H1 (cell line): ENCODE measurements around the gene SRR. TPM values are rescaled to one million over a fixed set of nuclear protein-coding genes. Genes with fewer than 3 reads are reported as not detected.
A peak's percentile ranks its signal among the peaks of the same experiment; 100 is the strongest.

Source experiments
- CTCF ChIA-PET: fragments of 300-600 bp; sonication (Branson Sonifier 250); formaldehyde crosslinking; loops from one replicate; lab custom pipeline; 2021; ENCODE audit not compliant: partially characterized antibody; lab: Charles Lee
- POLR2A ChIA-PET: fragments of 300-600 bp; sonication (Branson Sonifier 250); formaldehyde crosslinking; loops from one replicate; lab custom pipeline; 2021; ENCODE audit warnings: inconsistent platforms; ENCODE audit not compliant: partially characterized antibody; lab: Charles Lee
- DNase-seq, 2 experiments: peaks; one replicate each; pipeline versions ENCODE4 v3.0.0 to v3.0.0-alpha.2; 2010 to 2022; ENCODE audit warnings: low spot score in 2 of 2, low read depth in 1 of 2, mixed read lengths in 1 of 2
- FAIRE-seq: peaks from 2 replicates; lab custom pipeline; 2011; peaks lifted over from hg19 to GRCh38; lab: Jason Lieb, UNC
- H2AFZ ChIP-seq: 2 replicates; pipeline ENCODE4 v1.8.1; 2012; ENCODE audit warnings: low read length, inconsistent platforms
- H2AK5ac ChIP-seq: 2 replicates; pipeline ENCODE4 v1.6.1; 2013; ENCODE audit warnings: low read depth, low read length
- H2BK120ac ChIP-seq: replicated peaks from 2 replicates; pipeline ENCODE3; 2013; ENCODE audit warnings: low read depth, low read length, inconsistent platforms
- H2BK12ac ChIP-seq: 2 replicates; pipeline ENCODE4 v1.6.1; 2013; ENCODE audit warnings: low read depth, low read length
- H2BK15ac ChIP-seq: 2 replicates; pipeline ENCODE4 v1.6.1; 2013; ENCODE audit warnings: low read length
- H2BK20ac ChIP-seq: 2 replicates; pipeline ENCODE4 v1.6.1; 2013; ENCODE audit warnings: low read length
- H2BK5ac ChIP-seq: 2 replicates; pipeline ENCODE4 v1.6.1; 2013; ENCODE audit warnings: low read depth, low read length
- H3K14ac ChIP-seq: 2 replicates; pipeline ENCODE4 v1.6.1; 2013; ENCODE audit warnings: inconsistent platforms; ENCODE audit not compliant: insufficient read length
- H3K18ac ChIP-seq: 2 replicates; pipeline ENCODE4 v1.6.1; 2013; ENCODE audit warnings: low read length; ENCODE audit errors: extremely low read depth
- H3K23ac ChIP-seq: 2 replicates; pipeline ENCODE4 v1.6.1; 2013; ENCODE audit warnings: inconsistent platforms; ENCODE audit not compliant: insufficient read length
- H3K23me2 ChIP-seq: 2 replicates; pipeline ENCODE4 v1.6.1; 2013; ENCODE audit warnings: low read depth, low read length
- H3K27ac ChIP-seq: 2 replicates; pipeline ENCODE4 v1.6.1; 2011; ENCODE audit warnings: low read depth, low read length, inconsistent platforms
- H3K27me3 ChIP-seq, 4 experiments: replicated peaks in 1 of 4; 1 replicate in 1 of 4; 2 replicates in 3 of 4; pipeline versions ENCODE4 v1.6.1 to v1.8.1; 2011 to 2013; ENCODE audit warnings: low read length in 3 of 4, mild to moderate bottlenecking in 3 of 4, inconsistent platforms in 2 of 4, mixed read lengths in 2 of 4, moderate library complexity in 1 of 4; ENCODE audit not compliant: control insufficient read depth in 3 of 4, insufficient read depth in 3 of 4; ENCODE audit errors: extremely low read depth in 1 of 4
- H3K36me3 ChIP-seq, 4 experiments: 2 replicates each; pipeline versions ENCODE4 v1.6.1 to v1.8.1; 2011 to 2013; ENCODE audit warnings: mild to moderate bottlenecking in 4 of 4, low read length in 3 of 4, moderate library complexity in 2 of 4, control low read depth in 1 of 4, inconsistent platforms in 1 of 4; ENCODE audit not compliant: insufficient read depth in 4 of 4, control insufficient read depth in 2 of 4
- H3K4ac ChIP-seq: replicated peaks from 2 replicates; pipeline ENCODE3; 2013; ENCODE audit warnings: low read length, low read depth, mixed read lengths, inconsistent platforms; ENCODE audit not compliant: insufficient read length
- H3K4me1 ChIP-seq, 4 experiments: replicated peaks in 1 of 4; 1 replicate in 1 of 4; 2 replicates in 3 of 4; pipeline versions ENCODE4 v1.6.1 to v1.8.1; 2011 to 2013; ENCODE audit warnings: low read length in 3 of 4, inconsistent platforms in 2 of 4, mixed read lengths in 1 of 4; ENCODE audit not compliant: insufficient read depth in 4 of 4, control insufficient read depth in 3 of 4
- H3K4me2 ChIP-seq, 2 experiments: 2 replicates each; pipeline versions ENCODE4 v1.6.1 to v1.8.1; 2011 to 2013; ENCODE audit warnings: low read depth in 2 of 2, low read length in 2 of 2, control low read depth in 1 of 2, inconsistent platforms in 1 of 2, mild to moderate bottlenecking in 1 of 2; ENCODE audit not compliant: insufficient read depth in 1 of 2
- H3K4me3 ChIP-seq, 4 experiments: fragments of 200-600, 300-600 bp in 1 of 4; sonication (generic), shearing (Covaris generic), sonication (Bioruptor Twin) in 1 of 4; 2 replicates each; pipeline versions ENCODE4 v1.5.1 to v1.8.1; 2011 to 2016; ENCODE audit warnings: low read length in 4 of 4, low read depth in 3 of 4, control low read depth in 2 of 4, inconsistent platforms in 2 of 4, mild to moderate bottlenecking in 2 of 4, mixed read lengths in 1 of 4, moderate library complexity in 1 of 4; ENCODE audit not compliant: insufficient read depth in 2 of 4; ENCODE audit errors: extremely low read depth in 1 of 4
- H3K56ac ChIP-seq: replicated peaks from 2 replicates; pipeline ENCODE3; 2013; ENCODE audit warnings: low read depth, mild to moderate bottlenecking, mixed read lengths, low read length, inconsistent platforms; ENCODE audit not compliant: insufficient read length
- H3K79me1 ChIP-seq: 2 replicates; pipeline ENCODE4 v1.6.1; 2013; ENCODE audit warnings: low read depth, low read length, control low read depth
- H3K79me2 ChIP-seq, 2 experiments: 2 replicates each; pipeline versions ENCODE4 v1.6.1 to v1.8.1; 2012 to 2013; ENCODE audit warnings: low read length in 2 of 2, mild to moderate bottlenecking in 2 of 2, inconsistent platforms in 1 of 2; ENCODE audit not compliant: insufficient read depth in 2 of 2, control insufficient read depth in 1 of 2
- H3K9ac ChIP-seq, 4 experiments: replicated peaks in 1 of 4; 1 replicate in 1 of 4; 2 replicates in 3 of 4; pipeline versions ENCODE4 v1.6.1 to v1.8.1; 2011 to 2013; ENCODE audit warnings: low read depth in 3 of 4, low read length in 3 of 4, control low read depth in 2 of 4, mild to moderate bottlenecking in 2 of 4, moderate library complexity in 2 of 4, inconsistent platforms in 1 of 4; ENCODE audit errors: extremely low read depth in 1 of 4
- H3K9me3 ChIP-seq, 2 experiments: 2 replicates each; pipeline versions ENCODE4 v1.6.1 to v1.8.1; 2012 to 2013; ENCODE audit warnings: mild to moderate bottlenecking in 2 of 2, moderate library complexity in 2 of 2, control low read depth in 1 of 2, inconsistent platforms in 1 of 2, low read depth in 1 of 2, low read length in 1 of 2, mixed read lengths in 1 of 2; ENCODE audit not compliant: insufficient read depth in 2 of 2
- H4K20me1 ChIP-seq, 2 experiments: replicated peaks in 1 of 2; 2 replicates each; pipeline versions ENCODE3 to v1.8.1; 2011 to 2013; ENCODE audit warnings: inconsistent platforms in 2 of 2, low read length in 2 of 2, mild to moderate bottlenecking in 1 of 2; ENCODE audit not compliant: insufficient read depth in 2 of 2, control insufficient read depth in 1 of 2
- H4K5ac ChIP-seq: 2 replicates; pipeline ENCODE4 v1.6.1; 2013; ENCODE audit warnings: low read length, low read depth, mixed read lengths, inconsistent platforms; ENCODE audit not compliant: insufficient read length
- H4K8ac ChIP-seq: 2 replicates; pipeline ENCODE4 v1.8.0; 2013; ENCODE audit warnings: mild to moderate bottlenecking, moderate library complexity, low read length, inconsistent platforms; ENCODE audit not compliant: insufficient read depth; ENCODE audit errors: extremely low read depth
- H4K91ac ChIP-seq: replicated peaks from 2 replicates; pipeline ENCODE3; 2013; ENCODE audit warnings: low read length, mixed read lengths, inconsistent platforms; ENCODE audit not compliant: insufficient read length
- CBX5 ChIP-seq: fragments of 300-800, 300-1000 bp; sonication (generic); IDR thresholded peaks from 2 replicates; pipeline ENCODE4 v1.7.1; 2016; ENCODE audit warnings: antibody characterized with exemption, low read length, low read depth
- RXRA ChIP-seq: IDR thresholded peaks from 2 replicates; pipeline ENCODE4 v1.6.1; 2011; ENCODE audit warnings: low read depth, mild to moderate bottlenecking, low read length, moderate library complexity; ENCODE audit not compliant: insufficient read depth
- SAP30 ChIP-seq: fragments of 300-600 bp; sonication (generic); IDR thresholded peaks from 2 replicates; pipeline ENCODE4 v1.7.1; 2012; ENCODE audit warnings: low read length, moderate library complexity, mild to moderate bottlenecking, inconsistent platforms; ENCODE audit not compliant: insufficient read depth, insufficient replicate concordance
- SP2 ChIP-seq: IDR thresholded peaks from 2 replicates; pipeline ENCODE4 v1.6.1; 2012; ENCODE audit warnings: mild to moderate bottlenecking, low read length, inconsistent platforms
- TCF12 ChIP-seq: IDR thresholded peaks from 2 replicates; pipeline ENCODE4 v1.6.1; 2011; ENCODE audit warnings: low read depth, mild to moderate bottlenecking, low read length
- ZNF274 ChIP-seq: IDR thresholded peaks from 2 replicates; pipeline ENCODE4 v1.7.0; 2012; ENCODE audit warnings: low read length, borderline replicate concordance; ENCODE audit errors: extremely low read depth
- WGBS, 2 experiments: shearing (Covaris generic) in 1 of 2; methylation state at CpG; one replicate each; pipeline versions ENCODE4 v1.1.6 to v1.1.7; 2013 to 2015; ENCODE audit warnings: low lambda C conversion rate in 2 of 2, mixed read lengths in 2 of 2, inconsistent platforms in 1 of 2, low coverage in 1 of 2, missing lambda C conversion rate in 1 of 2; ENCODE audit not compliant: insufficient replicate concordance in 2 of 2, insufficient coverage in 1 of 2, insufficient read length in 1 of 2; ENCODE audit errors: extremely low coverage in 1 of 2, missing lambda C conversion rate in 1 of 2; 5-methylcytosine and 5-hydroxymethylcytosine counted together
- long read RNA-seq, 2 experiments: library from RNA in 1 of 2; library from capped mRNA in 1 of 2; stranded (forward); transcript quantifications; one replicate each; pipeline ENCODE4 v2.0.0, GENCODE V29; 2021; ENCODE audit warnings: inconsistent platforms in 1 of 2
- polyA minus RNA-seq, 3 experiments: library from RNA; depleted of rRNA, polyadenylated mRNA; stranded (reverse); fragments of >200 nt; gene quantifications; 1 replicate in 2 of 3; 2 replicates in 1 of 3; pipeline ENCODE4 v1.2.3, GENCODE V29; 2011
- polyA plus RNA-seq, 7 experiments: library from polyadenylated mRNA; depleted of rRNA in 3 of 7; stranded (reverse) in 5 of 7; unstranded in 2 of 7; fragments of >200 nt in 5 of 7; fragments of 200-250 nt in 2 of 7; gene quantifications; 1 replicate in 5 of 7; 2 replicates in 1 of 7; 4 replicates in 1 of 7; pipeline versions ENCODE4 v1.2.1 to v1.2.3, GENCODE V29; 2011 to 2013; ENCODE audit warnings: missing spikeins in 2 of 7, mixed read lengths in 2 of 7
- total RNA-seq: library from RNA; stranded (reverse); fragmentation: NEBNext Ultra II Directional; extraction: Animal tissue kit (Norgen Biotek cat#: 25700); gene quantifications from 2 replicates; pipeline ENCODE4 v1.2.1, GENCODE V29; 2021

The SRR gene, protein sequence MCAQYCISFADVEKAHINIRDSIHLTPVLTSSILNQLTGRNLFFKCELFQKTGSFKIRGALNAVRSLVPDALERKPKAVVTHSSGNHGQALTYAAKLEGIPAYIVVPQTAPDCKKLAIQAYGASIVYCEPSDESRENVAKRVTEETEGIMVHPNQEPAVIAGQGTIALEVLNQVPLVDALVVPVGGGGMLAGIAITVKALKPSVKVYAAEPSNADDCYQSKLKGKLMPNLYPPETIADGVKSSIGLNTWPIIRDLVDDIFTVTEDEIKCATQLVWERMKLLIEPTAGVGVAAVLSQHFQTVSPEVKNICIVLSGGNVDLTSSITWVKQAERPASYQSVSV
- 4.5 and 5.1 TPM in 2 replicates for total RNA-seq
- 2.7 and 3.6 TPM in 2 replicates for polyA plus RNA-seq (2011; rRNA removed)
- polyA plus RNA-seq (2011; cell fraction: cytosol; rRNA removed) = 4.1 TPM
- 1.7 TPM for polyA plus RNA-seq (2011; cell fraction: nucleus; rRNA removed)
- polyA plus RNA-seq (2012, experiment 1 of 2) = 5.7 to 8.0 TPM (median 7.3 TPM) in 4 replicates
- 4.2 TPM for polyA plus RNA-seq (2012, experiment 2 of 2)
- 3.6 TPM for polyA plus RNA-seq (2013, experiment 1 of 2)
- polyA plus RNA-seq (2013, experiment 2 of 2) = 3.4 TPM
- polyA minus RNA-seq (2011; rRNA and poly(A)+ RNA removed) = 2.3 and 7.0 TPM in 2 replicates
- polyA minus RNA-seq (2011; cell fraction: cytosol; rRNA and poly(A)+ RNA removed) = 6.8 TPM
- polyA minus RNA-seq (2011; cell fraction: nucleus; rRNA and poly(A)+ RNA removed) = 1.5 TPM
- long read RNA-seq, experiment 1, partial matches to known transcripts = 3 of 5 reads
- long read RNA-seq, experiment 1, other reads (novel, unspliced or antisense) = 2 of 5 reads
- long read RNA-seq, experiment 2, partial matches to known transcripts = 0 of 6 reads
- long read RNA-seq, experiment 2, other reads (novel, unspliced or antisense) = 2 of 6 reads

DNA sequence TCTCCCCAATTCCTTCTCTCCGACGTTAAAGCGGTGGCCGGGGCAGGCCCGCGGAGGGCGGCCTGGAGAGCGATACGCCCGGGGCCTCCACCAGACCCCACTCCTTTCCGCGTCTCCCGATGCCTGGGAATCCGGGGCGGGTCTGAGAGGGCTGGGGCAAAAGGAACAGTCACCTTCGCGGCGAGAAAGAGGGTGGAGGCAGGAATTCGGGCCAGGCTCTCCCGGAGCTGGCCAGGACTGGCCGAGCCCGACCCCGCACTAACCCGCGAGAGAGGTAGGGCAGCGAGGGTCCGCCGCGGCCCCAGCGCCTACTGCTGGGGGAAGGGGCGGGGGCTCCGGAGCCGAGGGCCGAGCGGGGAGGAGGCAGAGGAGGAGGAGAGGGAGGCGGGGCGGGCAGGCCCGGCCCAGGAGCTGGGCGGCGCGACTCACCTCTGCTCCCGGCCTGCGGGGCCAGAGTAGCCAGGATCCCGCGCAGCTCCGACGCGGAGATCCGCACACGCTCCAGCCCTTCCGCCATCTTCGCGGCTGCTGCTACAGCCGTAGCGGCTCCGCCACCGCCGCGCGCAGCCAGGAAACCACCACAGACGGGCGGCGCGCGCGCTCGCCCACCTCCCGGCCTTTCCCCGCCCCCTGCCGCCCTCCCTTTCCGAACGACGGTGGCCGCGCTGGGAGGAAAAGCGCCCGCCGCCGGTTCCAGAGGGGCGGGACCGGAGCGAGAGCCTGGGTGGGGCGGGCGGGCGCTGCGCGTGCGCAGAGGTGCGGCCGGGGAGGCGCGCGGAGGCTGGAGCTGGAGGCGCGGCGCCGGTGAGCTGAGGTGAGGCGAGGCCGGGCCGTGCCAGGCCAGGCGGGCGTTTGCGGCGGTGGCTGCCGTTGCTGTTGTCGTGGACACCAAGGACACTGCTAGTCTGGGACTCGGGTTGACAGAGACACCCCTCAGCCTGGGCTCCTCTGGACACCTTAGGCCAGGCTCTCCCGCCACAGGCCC, at the start of gene SRR, which contains the start of gene SMG6:
Gene SRR (plus strand): TSS at position 747 of the 985 bp plus-strand sequence. CDS start 11,611 bp downstream, outside the sequence.
Gene SMG6 (minus strand): TSS at position 582 of the 985 bp plus-strand sequence. CDS start 65 bp downstream, at position 517.
- Histone ChIP-seq H3K4me2 (peak within 1 kb of the TSS; percentile 70 to 80), H3K9me3 (no peaks in the 10 kb centered on the region), H3K27ac (peak within 1 kb of the TSS; percentile 82), H3K23me2 (peaks cover 3% of the 10 kb centered on the region), H3K23ac (no peak within 1 kb of the TSS), H3K27me3 (no peaks in the 10 kb centered on the region), H2BK15ac (no peak within 1 kb of the TSS), H2BK20ac (no peak within 1 kb of the TSS), H2BK5ac (peak within 1 kb of the TSS; percentile 96; the same call in 1 of the 2 replicates), H2BK12ac (no peak within 1 kb of the TSS), H3K14ac (no peak within 1 kb of the TSS), H3K18ac (peak within 1 kb of the TSS; percentile 68), H3K4me3 (peak within 1 kb of the TSS; percentile 69 to 93 (median 90)), H3K79me2 (peaks cover 0 to 15% of the 10 kb centered on the region in 2 experiments; a peak in 3 of 4 replicates), H3K4me1 (peaks cover 0 to 2% (median 0%) of the 10 kb centered on the region in 4 experiments; a peak in 2 of 7 replicates), H3K79me1 (no peaks in the 10 kb centered on the region; the same call in 1 of the 2 replicates), H4K20me1 (peaks cover 0 to 9% of the 10 kb centered on the region in 2 experiments), H4K91ac (peak within 1 kb of the TSS; percentile 95), H4K5ac (peak within 1 kb of the TSS; percentile 98), H3K4ac (no peak within 1 kb of the TSS), H2AFZ (peak within 1 kb of the TSS; percentile 49; the same call in 1 of the 2 replicates), H3K9ac (peak within 1 kb of the TSS; percentile 76 to 90 (median 82)), H2BK120ac (peak within 1 kb of the TSS; percentile 78), H3K56ac (peak within 1 kb of the TSS; percentile 86), H2AK5ac (no peak within 1 kb of the TSS), H3K36me3 (peaks cover 0 to 14% (median 5%) of the 10 kb centered on the region in 4 experiments; a peak in 3 of 8 replicates), H4K8ac (peak within 1 kb of the TSS; percentile 93)
- ChIA-PET CTCF (interaction anchor here (0.9 kb wide), 1 partner anchor 49 kb away, joined by 3 read pairs; no protein-coding TSS in a partner anchor), POLR2A (interaction anchor here (0.6 to 3.5 kb wide), 24 partner anchors 8 to 1034 kb away, joined by 3 to 21 read pairs (median 4); partner anchors contain the start of genes RTN4RL1 and TSR1)
- no peak for FAIRE-seq
- peak; percentile 59 to 90 for DNase-seq
- WGBS, 2 experiments = 3% methylated on average over 60 of the region's 108 CpGs; no CpG with 5 or more reads in 1 of the 2 experiments
- TF ChIP-seq SAP30 (no peak), RXRA (0 out of 2 replicates have a peak, but pooled peaks have one; percentile 28), SP2 (no peak), TCF12 (no peak), ZNF274 (no peak), CBX5 (no peak)
